GM23338 (cell line): ENCODE data around the gene DHRSX. TPM values are rescaled to one million over a fixed set of nuclear protein-coding genes. Genes with fewer than 3 reads are reported as not detected.

ENCODE experiments used
- ATAC-seq: fragments of 200-7000 bp; cut with Tn5 transposase; 3 replicates; pipeline ENCODE4 v1.9.1; 2020
- DNase-seq: peaks from one replicate; pipeline ENCODE4 v3.0.0-alpha.2; 2015; ENCODE audit warnings: low spot score
- H2AFZ ChIP-seq: fragments of 200-600 bp; sonication (generic); 2 replicates; pipeline ENCODE4 v1.8.0; 2016; ENCODE audit warnings: antibody characterized with exemption, mild to moderate bottlenecking, moderate library complexity
- H3F3A ChIP-seq: fragments of 200-600 bp; sonication (generic); replicated peaks from 2 replicates; pipeline ENCODE4 v1.8.0; 2017; ENCODE audit warnings: antibody characterized with exemption, mixed run types, low read depth
- H3K27ac ChIP-seq: fragments of 200-600 bp; sonication (generic); 2 replicates; pipeline ENCODE4 v1.6.1; 2016; ENCODE audit warnings: low read depth
- H3K27me3 ChIP-seq: fragments of 200-600 bp; sonication (generic); 2 replicates; pipeline ENCODE4 v1.8.0; 2016; ENCODE audit warnings: mild to moderate bottlenecking, mixed run types, moderate library complexity; ENCODE audit not compliant: insufficient read depth
- H3K36me3 ChIP-seq: fragments of 200-600 bp; sonication (generic); 2 replicates; pipeline ENCODE4 v1.8.0; 2016; ENCODE audit warnings: mild to moderate bottlenecking; ENCODE audit not compliant: insufficient read depth
- H3K4me1 ChIP-seq: fragments of 200-600 bp; sonication (generic); 2 replicates; pipeline ENCODE4 v1.8.0; 2016; ENCODE audit warnings: mild to moderate bottlenecking, moderate library complexity; ENCODE audit not compliant: insufficient read depth
- H3K4me2 ChIP-seq: fragments of 200-600 bp; sonication (generic); 2 replicates; pipeline ENCODE4 v1.7.1; 2017; ENCODE audit warnings: mixed run types
- H3K4me3 ChIP-seq: fragments of 200-600 bp; sonication (generic); 2 replicates; pipeline ENCODE4 v1.6.1; 2016; ENCODE audit warnings: mixed run types
- H3K79me2 ChIP-seq: fragments of 200-600 bp; sonication (generic); replicated peaks from 2 replicates; pipeline ENCODE4 v1.8.0; 2017; ENCODE audit warnings: mild to moderate bottlenecking; ENCODE audit not compliant: insufficient read depth
- H3K9me2 ChIP-seq: fragments of 200-600 bp; sonication (generic); 2 replicates; pipeline ENCODE4 v1.8.0; 2017; ENCODE audit not compliant: insufficient read depth
- H4K20me1 ChIP-seq: fragments of 200-600 bp; sonication (generic); replicated peaks from 2 replicates; pipeline ENCODE4 v1.8.0; 2017; ENCODE audit warnings: mild to moderate bottlenecking; ENCODE audit not compliant: insufficient read depth
- H3K27ac Mint-ChIP-seq: 2 replicates; pipeline ENCODE4 v1.8.0; 2020; ENCODE audit warnings: inconsistent platforms, mild to moderate bottlenecking, moderate library complexity, mixed read lengths
- H3K27me3 Mint-ChIP-seq: 3 replicates; pipeline ENCODE4 v1.8.0; 2022; ENCODE audit warnings: low read depth, mild to moderate bottlenecking, moderate library complexity, mixed read lengths, inconsistent platforms; ENCODE audit not compliant: insufficient read depth, poor library complexity
- H3K36me3 Mint-ChIP-seq: 3 replicates; pipeline ENCODE4 v1.8.0; 2021; ENCODE audit warnings: low read depth, mild to moderate bottlenecking, inconsistent platforms, moderate library complexity, mixed read lengths
- H3K4me1 Mint-ChIP-seq: 3 replicates; pipeline ENCODE4 v1.8.0; 2020; ENCODE audit warnings: mild to moderate bottlenecking, inconsistent platforms, mixed read lengths
- H3K4me3 Mint-ChIP-seq: 3 replicates; pipeline ENCODE4 v1.8.0; 2021; ENCODE audit warnings: moderate library complexity, mild to moderate bottlenecking, inconsistent platforms, mixed read lengths
- H3K9me3 Mint-ChIP-seq: 3 replicates; pipeline ENCODE4 v1.8.0; 2020; ENCODE audit warnings: moderate library complexity, mild to moderate bottlenecking, inconsistent platforms, mixed read lengths
- CREB1 ChIP-seq: fragments of 250-450 bp; sonication (Bioruptor Pico); IDR thresholded peaks from 2 replicates; pipeline ENCODE4 v1.5.0; 2020; ENCODE audit warnings: low read depth, mild to moderate bottlenecking, moderate library complexity
- EZH2 ChIP-seq: fragments of 200-600 bp; sonication (generic); IDR thresholded peaks from one replicate; pipeline ENCODE4 v1.8.0; 2017; ENCODE audit warnings: antibody characterized with exemption, mild to moderate bottlenecking, low read depth; ENCODE audit not compliant: unreplicated experiment
- EZH2phosphoT487 ChIP-seq: fragments of 200-600 bp; sonication (generic); IDR thresholded peaks from one replicate; pipeline ENCODE4 v1.8.1; 2018; ENCODE audit warnings: antibody characterized with exemption; ENCODE audit not compliant: unreplicated experiment
- JUNB ChIP-seq: IDR thresholded peaks from one replicate; pipeline ENCODE4 v1.6.1; 2016; ENCODE audit warnings: antibody characterized with exemption; ENCODE audit not compliant: unreplicated experiment
- NANOG ChIP-seq: IDR thresholded peaks from 2 replicates; pipeline ENCODE4 v1.6.1; 2016; ENCODE audit warnings: antibody characterized with exemption, borderline replicate concordance
- POLR2AphosphoS5 ChIP-seq: IDR thresholded peaks from 2 replicates; pipeline ENCODE4 v1.6.1; 2016; ENCODE audit warnings: antibody characterized with exemption, low read depth
- REST ChIP-seq: IDR thresholded peaks from one replicate; pipeline ENCODE4 v1.6.1; 2018; ENCODE audit warnings: antibody characterized with exemption; ENCODE audit not compliant: unreplicated experiment
- STAT1 ChIP-seq: IDR thresholded peaks from one replicate; pipeline ENCODE4 v1.6.1; 2016; ENCODE audit warnings: antibody characterized with exemption; ENCODE audit not compliant: unreplicated experiment
- ZNF114 ChIP-seq: fragments of 250-450 bp; sonication (Bioruptor Pico); IDR thresholded peaks from 2 replicates; pipeline ENCODE4 v1.5.0; 2020; ENCODE audit warnings: mild to moderate bottlenecking, moderate library complexity
- ZNF331 ChIP-seq: fragments of 250-450 bp; sonication (Bioruptor Pico); IDR thresholded peaks from 2 replicates; pipeline ENCODE4 v1.5.0; 2020; ENCODE audit warnings: low read depth, mild to moderate bottlenecking, moderate library complexity
- ZNF462 ChIP-seq: fragments of 250-450 bp; sonication (Bioruptor Pico); IDR thresholded peaks from 2 replicates; pipeline ENCODE4 v1.5.0; 2020; ENCODE audit warnings: mild to moderate bottlenecking, moderate library complexity
- polyA plus RNA-seq: library from polyadenylated mRNA; unstranded; fragments of >200 nt; fragmentation: Nextera tagmentation; extraction: Ambion mirVana; gene quantifications from 2 replicates; pipeline ENCODE4 v1.2.1, GENCODE V29; 2016
- total RNA-seq: library from RNA; depleted of rRNA; stranded (reverse); fragments of >200 nt; shearing (Covaris generic); gene quantifications from 2 replicates; pipeline ENCODE4 v1.2.3, GENCODE V29; 2014
- TF ChIP-seq, protein P1 (sequence below), 2 experiments: fragments of 200-600 bp in 1 of 2; sonication (generic) in 1 of 2; conservative IDR thresholded peaks; 2 replicates each; pipeline versions ENCODE4 v1.5.1 to v1.6.1; 2016 to 2017; ENCODE audit warnings: antibody characterized with exemption in 2 of 2, low read depth in 2 of 2, mild to moderate bottlenecking in 2 of 2, moderate library complexity in 1 of 2
- TF ChIP-seq, protein P2 (sequence below): IDR thresholded peaks from 2 replicates; pipeline ENCODE4 v1.6.1; 2016; ENCODE audit warnings: antibody characterized with exemption

The DHRSX gene
- total and polyA plus RNA-seq, 2 experiments from 2014 or later, result 33.9 to 43.0 TPM

DNA sequence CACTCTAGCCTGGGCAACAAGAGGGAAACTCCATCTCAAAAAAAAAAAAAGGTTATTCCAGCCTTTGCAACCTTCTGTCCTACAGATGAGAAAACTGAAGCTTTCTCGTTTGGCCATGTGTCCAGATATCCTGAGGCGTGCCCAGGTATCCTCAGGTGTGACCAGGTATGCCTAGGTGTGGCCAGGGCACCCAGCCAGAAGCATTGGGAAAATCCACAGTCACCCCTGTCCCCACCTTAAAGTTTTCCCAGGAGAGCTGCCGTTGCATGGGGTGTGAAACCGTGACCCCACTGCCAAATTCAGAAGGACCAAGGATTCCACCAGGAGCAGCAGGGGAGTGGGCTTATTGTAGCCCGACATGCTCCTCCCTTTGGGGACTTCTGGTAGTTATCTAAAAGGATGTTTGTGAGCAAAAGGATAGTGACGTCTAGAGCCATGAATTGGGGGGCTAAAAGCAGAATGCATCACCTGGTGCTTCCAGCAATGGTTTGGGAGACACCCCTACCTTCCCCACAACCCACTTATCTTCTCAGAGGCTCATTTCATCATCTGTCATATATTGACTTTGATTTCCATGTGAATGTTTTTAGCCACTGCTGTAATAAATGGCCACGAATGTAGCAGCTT, 4.0 kb upstream of the DHRSX start:
- TF ChIP-seq POLR2AphosphoS5 (no peak), JUNB (no peak), REST (no peak), EZH2 (no peak), EZH2phosphoT487 (no peak), NANOG (no peak), ZNF331 (CRISPR knock-in tag) (no peak), CREB1 (no peak), ZNF462 (no peak), STAT1 (no peak), ZNF114 (CRISPR knock-in tag) (no peak)
- TF ChIP-seq, protein P1, sequence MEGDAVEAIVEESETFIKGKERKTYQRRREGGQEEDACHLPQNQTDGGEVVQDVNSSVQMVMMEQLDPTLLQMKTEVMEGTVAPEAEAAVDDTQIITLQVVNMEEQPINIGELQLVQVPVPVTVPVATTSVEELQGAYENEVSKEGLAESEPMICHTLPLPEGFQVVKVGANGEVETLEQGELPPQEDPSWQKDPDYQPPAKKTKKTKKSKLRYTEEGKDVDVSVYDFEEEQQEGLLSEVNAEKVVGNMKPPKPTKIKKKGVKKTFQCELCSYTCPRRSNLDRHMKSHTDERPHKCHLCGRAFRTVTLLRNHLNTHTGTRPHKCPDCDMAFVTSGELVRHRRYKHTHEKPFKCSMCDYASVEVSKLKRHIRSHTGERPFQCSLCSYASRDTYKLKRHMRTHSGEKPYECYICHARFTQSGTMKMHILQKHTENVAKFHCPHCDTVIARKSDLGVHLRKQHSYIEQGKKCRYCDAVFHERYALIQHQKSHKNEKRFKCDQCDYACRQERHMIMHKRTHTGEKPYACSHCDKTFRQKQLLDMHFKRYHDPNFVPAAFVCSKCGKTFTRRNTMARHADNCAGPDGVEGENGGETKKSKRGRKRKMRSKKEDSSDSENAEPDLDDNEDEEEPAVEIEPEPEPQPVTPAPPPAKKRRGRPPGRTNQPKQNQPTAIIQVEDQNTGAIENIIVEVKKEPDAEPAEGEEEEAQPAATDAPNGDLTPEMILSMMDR (conservative IDR thresholded peaks at IDR 0.05; ENCODE audit: low read depth in 2 of 2), result no peak
- TF ChIP-seq, protein P2, sequence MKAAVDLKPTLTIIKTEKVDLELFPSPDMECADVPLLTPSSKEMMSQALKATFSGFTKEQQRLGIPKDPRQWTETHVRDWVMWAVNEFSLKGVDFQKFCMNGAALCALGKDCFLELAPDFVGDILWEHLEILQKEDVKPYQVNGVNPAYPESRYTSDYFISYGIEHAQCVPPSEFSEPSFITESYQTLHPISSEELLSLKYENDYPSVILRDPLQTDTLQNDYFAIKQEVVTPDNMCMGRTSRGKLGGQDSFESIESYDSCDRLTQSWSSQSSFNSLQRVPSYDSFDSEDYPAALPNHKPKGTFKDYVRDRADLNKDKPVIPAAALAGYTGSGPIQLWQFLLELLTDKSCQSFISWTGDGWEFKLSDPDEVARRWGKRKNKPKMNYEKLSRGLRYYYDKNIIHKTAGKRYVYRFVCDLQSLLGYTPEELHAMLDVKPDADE, result no peak
- no peaks in the 10 kb centered on the region for H3K9me3 Mint-ChIP-seq
- H3K36me3 ChIP-seq, result no peaks in the 10 kb centered on the region

More for the DNA sequence above, 4.0 kb upstream of the DHRSX start:
- Mint-ChIP-seq H3K27me3 (peaks cover 9% of the 10 kb centered on the region), H3K4me1 (no peaks in the 10 kb centered on the region), H3K4me3 (no peak overlapping the region), H3K36me3 (no peaks in the 10 kb centered on the region), H3K27ac (no peak overlapping the region)
- Histone ChIP-seq H3K27ac (no peak overlapping the region), H3K79me2 (peaks cover 4% of the 10 kb centered on the region), H3K9me2 (no peaks in the 10 kb centered on the region), H3K4me1 (peaks cover 1% of the 10 kb centered on the region; the same call in 1 of the 2 replicates), H4K20me1 (no peaks in the 10 kb centered on the region), H3F3A (no peaks in the 10 kb centered on the region), H2AFZ (no peak overlapping the region), H3K4me2 (no peak overlapping the region), H3K27me3 (no peaks in the 10 kb centered on the region), H3K4me3 (no peak overlapping the region)
- no peak for DNase-seq
- ATAC-seq, result no peak
